Dedifferentiated amniotic fluid mesenchymal stem cell (primary cell): Measurements from ENCODE around the gene CFAP410.
"Not testable (repeated sequence)": the region's sequence is repeated elsewhere in the genome, so short reads cannot be mapped to it uniquely, and the experiment has no call there.

Source experiments
- DNase-seq: peaks from one replicate; pipeline ENCODE4 v3.0.0-alpha.2; 2016; ENCODE audit errors: extremely low spot score

The CFAP410 gene

GRCh38 chr21:44368711-44369446 lies 29.7 kb upstream of the CFAP410 start:
- DNase-seq: no peak

- DNase-seq: no peak
Measured at GRCh38 chr21:44366586-44367211, 27.5 kb upstream of the CFAP410 start.

GRCh38 chr21:44365967-44366585 lies 26.9 kb upstream of the CFAP410 start:
- DNase-seq: no peak

GRCh38 chr21:44365251-44365966 lies 26.2 kb upstream of the CFAP410 start:
- DNase-seq: no peak

- DNase-seq: no peak
Measured at GRCh38 chr21:44364151-44365053, 25.2 kb upstream of the CFAP410 start.

- DNase-seq: no peak
Measured at GRCh38 chr21:44363278-44363677, 24.1 kb upstream of the CFAP410 start.

- not testable (repeated sequence) for DNase-seq
Measured at GRCh38 chr21:44361903-44362302, 22.7 kb upstream of the CFAP410 start.

- no peak for DNase-seq
Measured at GRCh38 chr21:44360159-44360558, 21.0 kb upstream of the CFAP410 start.

GRCh38 chr21:44359396-44359795 lies 20.2 kb upstream of the CFAP410 start:
- DNase-seq: no peak

- DNase-seq: no peak
Measured at GRCh38 chr21:44357064-44357837, 18.1 kb upstream of the CFAP410 start.

- no peak for DNase-seq
Measured at GRCh38 chr21:44356636-44357035, 17.4 kb upstream of the CFAP410 start.

GRCh38 chr21:44356160-44356559 lies 17.0 kb upstream of the CFAP410 start:
- DNase-seq: no peak

- no peak for DNase-seq
Measured at GRCh38 chr21:44354775-44355771, 15.9 kb upstream of the CFAP410 start.

GRCh38 chr21:44354001-44354405 lies 14.8 kb upstream of the CFAP410 start:
- DNase-seq: no peak

GRCh38 chr21:44353191-44353970 lies 14.2 kb upstream of the CFAP410 start, which contains the start of gene TRPM2:
TRPM2 (plus strand) TSS chr21:44353621; CDS start chr21:44353701, 80 bp downstream.
- no peak for DNase-seq

- no peak for DNase-seq
Measured at GRCh38 chr21:44352253-44352860, 13.2 kb upstream of the CFAP410 start.

GRCh38 chr21:44351535-44352252 lies 12.5 kb upstream of the CFAP410 start:
- no peak for DNase-seq
